HCT116 (cell line): ENCODE measurements around the gene RANBP17. TPM values are rescaled to one million over a fixed set of nuclear protein-coding genes. Genes with fewer than 3 reads are reported as not detected.

Experiments
- ATAC-seq: fragments of 200-7000 bp; cut with Tn5 transposase; 2 replicates; pipeline ENCODE4 v1.9.1; 2020; ENCODE audit warnings: mild to moderate bottlenecking, moderate library complexity
- BruUV-seq: library from RNA; stranded (reverse); fragments of 400-500 nt; replicated peaks from 2 replicates; lab custom pipeline; 2021; lab: Mats Ljungman, UMichigan
- CTCF ChIA-PET: fragments of 300-600 bp; sonication (Branson Sonifier 250); formaldehyde crosslinking; loops from one replicate; lab custom pipeline; 2021; ENCODE audit warnings: antibody characterized with exemption; lab: Charles Lee
- POLR2A ChIA-PET: fragments of 300-600, 350-600 bp; sonication (Branson Sonifier 250); formaldehyde crosslinking; loops from one replicate; lab custom pipeline; 2021; ENCODE audit warnings: antibody characterized with exemption; lab: Charles Lee
- RAD21 ChIA-PET, 2 experiments: fragments of 300-600 bp; sonication (Branson Sonifier 250); formaldehyde crosslinking; loops; one replicate each; lab custom pipeline; 2023; ENCODE audit warnings: low total read pairs in 2 of 2; ENCODE audit not compliant: uncharacterized antibody in 2 of 2, unreplicated experiment in 2 of 2, low non-redundant PET in 1 of 2; lab: Charles Lee
- DNase-seq: peaks from one replicate; pipeline ENCODE4 v3.0.0-alpha.2; 2010; ENCODE audit warnings: low read depth, low spot score
- H2AFZ ChIP-seq: fragments of 200-600 bp; shearing (Covaris generic), sonication (generic); 2 replicates; pipeline ENCODE4 v1.6.1; 2017; ENCODE audit warnings: low read depth, mixed run types, mixed read lengths, antibody characterized with exemption, low read length; ENCODE audit not compliant: poor library complexity, severe bottlenecking
- H3K27ac ChIP-seq: 2 replicates; pipeline ENCODE4 v1.5.1; 2012; ENCODE audit warnings: low read depth, low read length
- H3K27me3 ChIP-seq: fragments of 200-600 bp; sonication (generic); 2 replicates; pipeline ENCODE4 v1.6.1; 2016; ENCODE audit warnings: mixed run types, low read length, mixed read lengths; ENCODE audit not compliant: insufficient read depth
- H3K36me3 ChIP-seq, 2 experiments: fragments of 200-500 bp in 1 of 2; fragments of 200-600 bp in 1 of 2; sonication (Bioruptor generic) in 1 of 2; sonication (generic) in 1 of 2; 2 replicates each; pipeline versions ENCODE4 v1.5.1 to v1.6.1; 2014 to 2016; ENCODE audit warnings: low read length in 2 of 2, inconsistent platforms in 1 of 2, mixed read lengths in 1 of 2, mixed run types in 1 of 2; ENCODE audit not compliant: insufficient read depth in 2 of 2, control insufficient read depth in 1 of 2
- H3K4me1 ChIP-seq, 2 experiments: fragments of 200-600 bp in 1 of 2; sonication (generic) in 1 of 2; 2 replicates each; pipeline versions ENCODE4 v1.5.1 to v1.6.1; 2012 to 2017; ENCODE audit warnings: low read length in 2 of 2, inconsistent platforms in 1 of 2, mild to moderate bottlenecking in 1 of 2, mixed read lengths in 1 of 2, mixed run types in 1 of 2, moderate library complexity in 1 of 2; ENCODE audit not compliant: insufficient read depth in 2 of 2, control insufficient read depth in 1 of 2
- H3K4me2 ChIP-seq: fragments of 200-600 bp; sonication (generic); 2 replicates; pipeline ENCODE4 v1.6.1; 2017; ENCODE audit warnings: mixed run types, low read length, mixed read lengths
- H3K4me3 ChIP-seq, 2 experiments: fragments of 200-600 bp in 1 of 2; sonication (generic) in 1 of 2; replicated peaks in 1 of 2; 2 replicates each; pipeline ENCODE4 v1.5.1; 2011 to 2016; ENCODE audit warnings: low read length in 2 of 2, control low read depth in 1 of 2, low read depth in 1 of 2, mild to moderate bottlenecking in 1 of 2, mixed read lengths in 1 of 2, mixed run types in 1 of 2
- H3K79me2 ChIP-seq: fragments of 200-600 bp; sonication (generic); 2 replicates; pipeline ENCODE4 v1.6.1; 2017; ENCODE audit warnings: mild to moderate bottlenecking, mixed run types, low read length, moderate library complexity, mixed read lengths; ENCODE audit not compliant: insufficient read depth
- H3K9ac ChIP-seq: fragments of 200-600 bp; sonication (generic); 2 replicates; pipeline ENCODE4 v1.6.1; 2016; ENCODE audit warnings: low read length, mixed read lengths
- H3K9me2 ChIP-seq: fragments of 200-600 bp; sonication (generic), shearing (Covaris generic); 2 replicates; pipeline ENCODE4 v1.6.1; 2017; ENCODE audit warnings: mixed run types, mild to moderate bottlenecking, moderate library complexity; ENCODE audit not compliant: insufficient read depth
- H3K9me3 ChIP-seq, 2 experiments: fragments of 200-500 bp in 1 of 2; fragments of 200-600 bp in 1 of 2; sonication (Bioruptor generic) in 1 of 2; sonication (generic) in 1 of 2; 2 replicates each; pipeline ENCODE4 v1.6.1; 2014 to 2017; ENCODE audit warnings: low read length in 2 of 2, mixed read lengths in 2 of 2, inconsistent platforms in 1 of 2, low read depth in 1 of 2, mild to moderate bottlenecking in 1 of 2, mixed run types in 1 of 2, moderate library complexity in 1 of 2; ENCODE audit not compliant: control insufficient read depth in 1 of 2, insufficient read depth in 1 of 2
- H4K20me1 ChIP-seq: fragments of 200-600 bp; sonication (generic), shearing (Covaris generic); 2 replicates; pipeline ENCODE4 v1.6.1; 2017; ENCODE audit warnings: mixed run types, mild to moderate bottlenecking, moderate library complexity; ENCODE audit not compliant: insufficient read depth
- ATF3 ChIP-seq: IDR thresholded peaks from 2 replicates; pipeline ENCODE4 v1.6.1; 2012
- CBX3 ChIP-seq: IDR thresholded peaks from 2 replicates; pipeline ENCODE4 v1.6.1; 2012; ENCODE audit warnings: low read depth
- EGR1 ChIP-seq: IDR thresholded peaks from 2 replicates; pipeline ENCODE4 v1.6.1; 2012; ENCODE audit warnings: low read depth
- ELF1 ChIP-seq: IDR thresholded peaks from 2 replicates; pipeline ENCODE4 v1.6.1; 2012; ENCODE audit warnings: low read depth, borderline replicate concordance
- EZH2 ChIP-seq: fragments of 200-600 bp; sonication (generic); IDR thresholded peaks from 2 replicates; pipeline ENCODE4 v1.6.1; 2017; ENCODE audit warnings: antibody characterized with exemption, mixed run types
- EZH2phosphoT487 ChIP-seq: fragments of 200-600 bp; IDR thresholded peaks from 2 replicates; pipeline ENCODE4 v1.6.1; 2018; ENCODE audit warnings: antibody characterized with exemption, borderline replicate concordance
- JUND ChIP-seq: IDR thresholded peaks from 2 replicates; pipeline ENCODE4 v1.6.1; 2012
- POLR2A ChIP-seq: IDR thresholded peaks from 2 replicates; pipeline ENCODE4 v1.7.0; 2011; ENCODE audit warnings: borderline replicate concordance; ENCODE audit not compliant: insufficient read depth, insufficient read length; ENCODE audit errors: extremely low read depth
- SP1 ChIP-seq: IDR thresholded peaks from 2 replicates; pipeline ENCODE4 v1.6.1; 2012; ENCODE audit warnings: low read depth
- SRF ChIP-seq: IDR thresholded peaks from 2 replicates; pipeline ENCODE4 v1.6.1; 2012; ENCODE audit warnings: low read depth
- YY1 ChIP-seq: IDR thresholded peaks from 2 replicates; pipeline ENCODE4 v1.6.1; 2011; ENCODE audit warnings: low read length, low read depth, moderate library complexity, mild to moderate bottlenecking; ENCODE audit not compliant: insufficient replicate concordance; ENCODE audit errors: extremely low read depth
- ZBTB33 ChIP-seq: IDR thresholded peaks from 2 replicates; pipeline ENCODE4 v1.6.1; 2011; ENCODE audit warnings: mild to moderate bottlenecking, low read length, moderate library complexity; ENCODE audit not compliant: insufficient replicate concordance; ENCODE audit errors: extremely low read depth
- ZFX ChIP-seq: fragments of 450-650 bp; IDR thresholded peaks from 2 replicates; pipeline ENCODE4 v1.6.1; 2017
- ZNF274 ChIP-seq: fragments of 200-500 bp; sonication (Bioruptor generic); IDR thresholded peaks from 2 replicates; pipeline ENCODE4 v1.6.1; 2014; ENCODE audit warnings: mild to moderate bottlenecking, low read depth, low read length, inconsistent platforms
- intact Hi-C: fragments of 100-400 bp; cut with micrococcal nuclease; formaldehyde crosslinking; loops from 2 replicates; pipeline ENCODE4 v1.10.0; 2022
- total RNA-seq: library from RNA; stranded (reverse); gene quantifications from one replicate; pipeline ENCODE4 v1.2.1, GENCODE V29; 2021; ENCODE audit not compliant: unreplicated experiment
- TF ChIP-seq, protein P1 (sequence below): IDR thresholded peaks from 2 replicates; pipeline ENCODE4 v1.6.1; 2012; ENCODE audit warnings: low read depth

RANBP17 gene
- total RNA-seq, 1 experiment from 2014 or later = 18.2 TPM

- no peak for ATAC-seq
- no peak overlapping the region for H3K27ac ChIP-seq
- POLR2A ChIA-PET = no interaction called here
These were observed 403.0 kb downstream of the RANBP17 start for GRCh38 chr5:171264843-171265242.

More at GRCh38 chr5:171264843-171265242, 403.0 kb downstream of the RANBP17 start:
- Histone ChIP-seq H4K20me1 (no peaks in the 10 kb centered on the region), H2AFZ (no peak overlapping the region), H3K4me2 (no peak overlapping the region)
- BruUV-seq = no TSS peak
- CTCF ChIA-PET = no interaction called here
- no peak for DNase-seq
- no peak for TF ChIP-seq ATF3
- TF ChIP-seq CBX3 = no peak
- no peak for TF ChIP-seq EZH2phosphoT487
- TF ChIP-seq JUND = no peak
- TF ChIP-seq ELF1 = no peak
- TF ChIP-seq SRF = no peak
- TF ChIP-seq ZBTB33 = no peak
- no peak for TF ChIP-seq EGR1
- no peak for TF ChIP-seq ZNF274
- TF ChIP-seq POLR2A = no peak
- TF ChIP-seq SP1 = no peak
- TF ChIP-seq YY1 = no peak
- TF ChIP-seq EZH2 = no peak
- TF ChIP-seq ZFX = no peak
- TF ChIP-seq, protein P1, sequence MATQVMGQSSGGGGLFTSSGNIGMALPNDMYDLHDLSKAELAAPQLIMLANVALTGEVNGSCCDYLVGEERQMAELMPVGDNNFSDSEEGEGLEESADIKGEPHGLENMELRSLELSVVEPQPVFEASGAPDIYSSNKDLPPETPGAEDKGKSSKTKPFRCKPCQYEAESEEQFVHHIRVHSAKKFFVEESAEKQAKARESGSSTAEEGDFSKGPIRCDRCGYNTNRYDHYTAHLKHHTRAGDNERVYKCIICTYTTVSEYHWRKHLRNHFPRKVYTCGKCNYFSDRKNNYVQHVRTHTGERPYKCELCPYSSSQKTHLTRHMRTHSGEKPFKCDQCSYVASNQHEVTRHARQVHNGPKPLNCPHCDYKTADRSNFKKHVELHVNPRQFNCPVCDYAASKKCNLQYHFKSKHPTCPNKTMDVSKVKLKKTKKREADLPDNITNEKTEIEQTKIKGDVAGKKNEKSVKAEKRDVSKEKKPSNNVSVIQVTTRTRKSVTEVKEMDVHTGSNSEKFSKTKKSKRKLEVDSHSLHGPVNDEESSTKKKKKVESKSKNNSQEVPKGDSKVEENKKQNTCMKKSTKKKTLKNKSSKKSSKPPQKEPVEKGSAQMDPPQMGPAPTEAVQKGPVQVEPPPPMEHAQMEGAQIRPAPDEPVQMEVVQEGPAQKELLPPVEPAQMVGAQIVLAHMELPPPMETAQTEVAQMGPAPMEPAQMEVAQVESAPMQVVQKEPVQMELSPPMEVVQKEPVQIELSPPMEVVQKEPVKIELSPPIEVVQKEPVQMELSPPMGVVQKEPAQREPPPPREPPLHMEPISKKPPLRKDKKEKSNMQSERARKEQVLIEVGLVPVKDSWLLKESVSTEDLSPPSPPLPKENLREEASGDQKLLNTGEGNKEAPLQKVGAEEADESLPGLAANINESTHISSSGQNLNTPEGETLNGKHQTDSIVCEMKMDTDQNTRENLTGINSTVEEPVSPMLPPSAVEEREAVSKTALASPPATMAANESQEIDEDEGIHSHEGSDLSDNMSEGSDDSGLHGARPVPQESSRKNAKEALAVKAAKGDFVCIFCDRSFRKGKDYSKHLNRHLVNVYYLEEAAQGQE = no peak
- TF ChIP-seq, all 23 proteins: peak for 0
- Histone ChIP-seq H3K9me3 (no peaks in the 10 kb centered on the region), H3K9ac (no peak overlapping the region), H3K27me3 (no peaks in the 10 kb centered on the region), H3K79me2 (no peaks in the 10 kb centered on the region), H3K4me1 (no peaks in the 10 kb centered on the region), H3K4me3 (no peak overlapping the region), H3K36me3 (no peaks in the 10 kb centered on the region), H3K9me2 (no peaks in the 10 kb centered on the region)
- RAD21 ChIA-PET = no interaction called here
- intact Hi-C loops = no loop called here
